ENCODE data around the gene GRIA1. TPM values are rescaled to one million over a fixed set of nuclear protein-coding genes. Genes with fewer than 3 reads are reported as not detected.

Gene GRIA1
- total and polyA plus RNA-seq, 2 of the 4 experiments (the other 2 are of a cell fraction): 0.48 to 1.3 TPM

GRCh38 chr5:153660919-153661318 is 170.4 kb downstream of the GRIA1 start:
- H4K20me1 ChIP-seq (ENCODE audit: insufficient read depth, low read length): no peaks in the 10 kb centered on the region
- H2AK9ac ChIP-seq (replicated peaks; ENCODE audit: low read depth, low read length, poor library complexity): no peak overlapping the region
- DNase-seq (peak; percentile 10), ATAC-seq (ENCODE audit: low read depth) (no peak)
- H3K23ac ChIP-seq (ENCODE audit: low read depth, low read length): no peak overlapping the region
- no peaks in the 10 kb centered on the region for H3K9me1 ChIP-seq (ENCODE audit: insufficient read depth, low read length)
- no peak overlapping the region for H3K18ac ChIP-seq (ENCODE audit: low read depth, low read length)
- TF ChIP-seq RFX5 (IDR thresholded peaks at IDR 0.05; ENCODE audit: low read depth, low read length) (no peak), RCOR1 (IDR thresholded peaks at IDR 0.05; ENCODE audit: insufficient replicate concordance, low read length) (no peak), NFE2L2 (IDR thresholded peaks at IDR 0.05; ENCODE audit: low read depth, low read length) (no peak), CEBPB (IDR thresholded peaks at IDR 0.05; ENCODE audit: low read depth, low read length) (no peak), CTCF (conservative IDR thresholded peaks at IDR 0.05; ENCODE audit: low read depth, low read length) (no peak), MAFK (IDR thresholded peaks at IDR 0.05; ENCODE audit: low read depth, low read length) (no peak), FOS (IDR thresholded peaks at IDR 0.05; ENCODE audit: low read depth, low read length) (no peak), ELK1 (IDR thresholded peaks at IDR 0.05; ENCODE audit: borderline replicate concordance, low read depth, low read length) (no peak), POLR2A (IDR thresholded peaks at IDR 0.05; ENCODE audit: low read depth, low read length) (no peak), USF2 (IDR thresholded peaks at IDR 0.05; ENCODE audit: low read depth, low read length) (no peak), RAD21 (IDR thresholded peaks at IDR 0.05; ENCODE audit: low read length) (no peak)
- no peaks in the 10 kb centered on the region for H3K36me3 ChIP-seq (ENCODE audit: control insufficient read depth, insufficient read depth, low read length)
- H2BK5ac ChIP-seq (ENCODE audit: low read depth, low read length, poor library complexity, severe bottlenecking): no peak overlapping the region
- no TSS peak for BruUV-seq (replicated peaks)
- in situ Hi-C loops (cut with MboI; ENCODE audit: low sequenced_read_pairs) (no loop called here), dilution Hi-C loops (cut with HindIII; ENCODE audit: low sequenced_read_pairs, unreplicated experiment) (no loop called here), intact Hi-C loops (cut with micrococcal nuclease) (no loop called here)
- H2BK20ac ChIP-seq (ENCODE audit: low read depth, low read length): no peak overlapping the region
- no peak overlapping the region for H3K27ac ChIP-seq (ENCODE audit: insufficient read depth, low read length)
- H3K4ac ChIP-seq (ENCODE audit: low read depth, low read length): no peak overlapping the region
- no peak overlapping the region for H3K14ac ChIP-seq (replicated peaks; ENCODE audit: low read depth, low read length)
- POLR2A ChIA-PET (ENCODE audit: unreplicated experiment): no interaction called here
- H2BK120ac ChIP-seq (ENCODE audit: low read depth, low read length): no peak overlapping the region
- H3K4me3 ChIP-seq (ENCODE audit: insufficient read depth, low read depth, low read length): no peak overlapping the region
- H3K4me2 ChIP-seq (ENCODE audit: low read depth, low read length): no peak overlapping the region
- no peaks in the 10 kb centered on the region for H3K9me3 ChIP-seq (ENCODE audit: control insufficient read depth, insufficient read depth, low read length)
- H4K91ac ChIP-seq (ENCODE audit: insufficient read depth, low read depth, low read length): no peak overlapping the region
- no CpG with 5 or more reads among the region's 2 CpGs for WGBS, 2 experiments (ENCODE audit: extremely low coverage in 2 of 2, insufficient read length in 1 of 2)
- CTCF ChIA-PET: interaction anchor here (0.9 kb wide), 1 partner anchor 32 kb away, joined by 3 read pairs; no protein-coding TSS in a partner anchor
- H2BK15ac ChIP-seq (ENCODE audit: low read depth, low read length): no peak overlapping the region
- H2AFZ ChIP-seq (replicated peaks; ENCODE audit: low read length, poor library complexity): no peak overlapping the region
- H3K4me1 ChIP-seq (ENCODE audit: control insufficient read depth, insufficient read depth, low read length): 0 out of 2 replicates have a peak, but pooled peaks cover 1% of the 10 kb centered on the region
- H4K8ac ChIP-seq (ENCODE audit: low read depth in 2 of 2, low read length in 2 of 2): no peak overlapping the region
- no peaks in the 10 kb centered on the region; the same call in 1 of the 2 replicates for H3K27me3 ChIP-seq (ENCODE audit: control insufficient read depth, insufficient read depth, low read length)
- no peak overlapping the region for H4K5ac ChIP-seq (ENCODE audit: low read depth, low read length)
- no peak overlapping the region for H3K56ac ChIP-seq (ENCODE audit: extremely low read depth, insufficient read depth, low read length)
- no peak overlapping the region for H3K9ac ChIP-seq (ENCODE audit: low read depth, low read length)
- H2AK5ac ChIP-seq (ENCODE audit: low read depth, low read length): no peak overlapping the region
- no peaks in the 10 kb centered on the region for H3K79me1 ChIP-seq (ENCODE audit: low read depth in 1 of 2, low read length in 2 of 2)
